Cerebellar cortex (tissue), 1 donor: ENCODE data around the gene RFPL2.

Source experiments
- DNase-seq: peaks from one replicate; pipeline ENCODE4 v3.0.0-alpha.2; 2015; ENCODE audit warnings: low spot score

RFPL2 gene

GRCh38 chr22:32204856-32205722, at the start of gene RFPL2:
RFPL2 (minus strand) TSS chr22:32205073; CDS start chr22:32202451, 2,622 bp downstream.
- peak; percentile 70 for DNase-seq

GRCh38 chr22:32249231-32249630, 44.4 kb upstream of the RFPL2 start:
- no peak for DNase-seq

GRCh38 chr22:32248276-32248675, 43.4 kb upstream of the RFPL2 start:
- no peak for DNase-seq

- no peak for DNase-seq
These were observed 41.3 kb upstream of the RFPL2 start for GRCh38 chr22:32246166-32246565.

- no peak for DNase-seq
These were observed 40.2 kb upstream of the RFPL2 start for GRCh38 chr22:32245042-32245441.

- DNase-seq = no peak
These were observed 39.7 kb upstream of the RFPL2 start for GRCh38 chr22:32244547-32244946.

GRCh38 chr22:32240461-32240860, 35.6 kb upstream of the RFPL2 start:
- no peak for DNase-seq

GRCh38 chr22:32237906-32238305, 33.0 kb upstream of the RFPL2 start:
- no peak for DNase-seq

- DNase-seq = peak; percentile 23
These were observed 32.1 kb upstream of the RFPL2 start for GRCh38 chr22:32236970-32237369.

- DNase-seq = no peak
These were observed 28.2 kb upstream of the RFPL2 start for GRCh38 chr22:32233091-32233490.

GRCh38 chr22:32232191-32232830, 27.4 kb upstream of the RFPL2 start:
- no peak for DNase-seq

GRCh38 chr22:32226326-32227104, 21.6 kb upstream of the RFPL2 start:
- DNase-seq = no peak

GRCh38 chr22:32222991-32223390, 18.1 kb upstream of the RFPL2 start:
- DNase-seq = no peak

GRCh38 chr22:32219026-32219425, 14.2 kb upstream of the RFPL2 start:
- DNase-seq = no peak

GRCh38 chr22:32218470-32218869, 13.6 kb upstream of the RFPL2 start:
- no peak for DNase-seq

GRCh38 chr22:32217465-32217864, 12.6 kb upstream of the RFPL2 start:
- no peak for DNase-seq

GRCh38 chr22:32216911-32217310, 12.0 kb upstream of the RFPL2 start:
- DNase-seq = no peak

- DNase-seq = no peak
These were observed 6.1 kb upstream of the RFPL2 start for GRCh38 chr22:32211011-32211410.

- DNase-seq = peak; percentile 18
These were observed 3.8 kb upstream of the RFPL2 start for GRCh38 chr22:32208681-32209080.

- no peak for DNase-seq
These were observed 3.2 kb upstream of the RFPL2 start for GRCh38 chr22:32207971-32208480.

GRCh38 chr22:32206774-32207758, 2.2 kb upstream of the RFPL2 start:
- peak; percentile 47 for DNase-seq
